Gastrocnemius medialis (tissue), 4 donors: Measurements from ENCODE around the gene MORN5. TPM values are rescaled to one million over a fixed set of nuclear protein-coding genes. Genes with fewer than 3 reads are reported as not detected.

ENCODE experiments used
- ATAC-seq, 2 donors: fragments of 150-250 bp; one replicate each; pipeline ENCODE4 v1.9.1; 2016
- DNase-seq, 2 donors: peaks; one replicate each; pipeline ENCODE4 v3.0.0-alpha.2; 2019
- H3K27ac ChIP-seq, 4 donors: fragments of 200-600 bp; sonication (generic); 1 replicate in 1 of 4; 2 replicates in 3 of 4; pipeline ENCODE4 v1.5.1; 2016 to 2018; ENCODE audit warnings: mild to moderate bottlenecking in 2 of 4, moderate library complexity in 1 of 4
- H3K27me3 ChIP-seq, 3 donors: fragments of 200-600 bp; sonication (generic) in 2 of 3; 1 replicate in 1 of 3; 2 replicates in 2 of 3; pipeline versions ENCODE4 v1.5.1 to v1.6.0; 2016 to 2019; ENCODE audit warnings: mild to moderate bottlenecking in 1 of 3, moderate library complexity in 1 of 3
- H3K36me3 ChIP-seq, 2 donors: fragments of 200-600 bp; sonication (generic) in 1 of 2; one replicate each; pipeline ENCODE4 v1.5.1; 2017 to 2018
- H3K4me1 ChIP-seq, 2 donors: fragments of 200-600 bp; sonication (generic) in 1 of 2; one replicate each; pipeline ENCODE4 v1.5.1; 2016 to 2017; ENCODE audit warnings: mild to moderate bottlenecking in 2 of 2
- H3K4me3 ChIP-seq, 4 donors: fragments of 200-600 bp; sonication (generic) in 3 of 4; 1 replicate in 1 of 4; 2 replicates in 3 of 4; pipeline ENCODE4 v1.5.1; 2016 to 2019; ENCODE audit warnings: mild to moderate bottlenecking in 2 of 4
- H3K9me3 ChIP-seq, 3 donors: fragments of 200-600 bp; sonication (generic) in 2 of 3; 1 replicate in 1 of 3; 2 replicates in 2 of 3; pipeline ENCODE4 v1.5.1; 2016 to 2019
- POLR2A ChIP-seq, 2 donors: fragments of 450-650 bp; IDR thresholded peaks; one replicate each; pipeline ENCODE4 v1.6.1; 2017; ENCODE audit warnings: antibody characterized with exemption in 2 of 2, mild to moderate bottlenecking in 2 of 2, moderate library complexity in 2 of 2
- in situ Hi-C, 4 donors: fragments of 200-750 bp; cut with MboI; loops; one replicate each; pipeline versions ENCODE4 v1.15.0 to v1.8.0; 2017; ENCODE audit warnings: low sequenced_read_pairs in 4 of 4
- intact Hi-C: fragments of 100-400 bp; cut with DNase I; formaldehyde crosslinking; loops from one replicate; pipeline ENCODE4 v1.15.1; 2023; ENCODE audit warnings: low total_unique reads
- total RNA-seq, 4 donors: library from RNA; depleted of rRNA; stranded (reverse); fragments of >200 nt; gene quantifications; one replicate each; pipeline versions ENCODE4 v1.1.0 to v1.2.3, GENCODE V29; 2016
- TF ChIP-seq, protein P1 (sequence below), 5 experiments: fragments of 450-650 bp in 3 of 5; fragments of 200-600 bp in 2 of 5; sonication (generic) in 2 of 5; IDR thresholded peaks in 4 of 5; conservative IDR thresholded peaks in 1 of 5; 1 replicate in 4 of 5; 2 replicates in 1 of 5; pipeline ENCODE4 v1.5.1; 2016 to 2019; ENCODE audit warnings: antibody characterized with exemption in 5 of 5, mild to moderate bottlenecking in 3 of 5, moderate library complexity in 3 of 5

MORN5 gene
- total RNA-seq, 4 donors from 2014 or later, result not detected

DNA sequence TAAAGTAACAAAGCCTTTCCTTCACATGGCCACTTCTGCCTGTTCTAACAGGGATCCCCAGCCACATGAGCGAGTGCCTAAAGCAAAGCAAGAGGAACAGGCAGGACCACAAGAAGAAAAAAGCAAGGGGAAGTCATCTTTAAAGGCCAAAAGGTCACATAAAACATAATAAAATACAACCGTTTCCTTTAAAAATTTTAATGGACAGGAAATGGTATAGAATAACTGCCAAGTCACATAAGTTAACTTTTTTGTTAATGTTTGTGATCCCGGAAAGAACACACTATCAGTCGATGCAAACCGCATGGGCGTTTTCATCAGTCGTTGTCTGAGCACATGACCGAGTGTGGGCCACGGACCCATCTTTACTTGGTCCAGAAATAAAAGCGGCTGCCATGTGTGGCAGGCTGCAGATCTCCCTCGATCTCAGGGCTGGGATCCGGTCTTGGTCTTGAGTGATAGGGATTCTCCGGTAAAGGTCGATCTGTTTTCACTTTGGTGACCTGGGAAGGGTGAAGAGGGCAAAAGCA, 15.8 kb upstream of the MORN5 start:
- Histone ChIP-seq H3K27me3 (no peaks in the 10 kb centered on the region), H3K4me1 (peaks cover 19 to 28% of the 10 kb centered on the region in 2 donors), H3K36me3 (peaks cover 0 to 58% of the 10 kb centered on the region in 2 donors), H3K27ac (peak overlapping the region in 2 of 4 donors; percentile 24 to 35), H3K4me3 (no peak overlapping the region), H3K9me3 (no peaks in the 10 kb centered on the region)
- TF ChIP-seq, protein P1, sequence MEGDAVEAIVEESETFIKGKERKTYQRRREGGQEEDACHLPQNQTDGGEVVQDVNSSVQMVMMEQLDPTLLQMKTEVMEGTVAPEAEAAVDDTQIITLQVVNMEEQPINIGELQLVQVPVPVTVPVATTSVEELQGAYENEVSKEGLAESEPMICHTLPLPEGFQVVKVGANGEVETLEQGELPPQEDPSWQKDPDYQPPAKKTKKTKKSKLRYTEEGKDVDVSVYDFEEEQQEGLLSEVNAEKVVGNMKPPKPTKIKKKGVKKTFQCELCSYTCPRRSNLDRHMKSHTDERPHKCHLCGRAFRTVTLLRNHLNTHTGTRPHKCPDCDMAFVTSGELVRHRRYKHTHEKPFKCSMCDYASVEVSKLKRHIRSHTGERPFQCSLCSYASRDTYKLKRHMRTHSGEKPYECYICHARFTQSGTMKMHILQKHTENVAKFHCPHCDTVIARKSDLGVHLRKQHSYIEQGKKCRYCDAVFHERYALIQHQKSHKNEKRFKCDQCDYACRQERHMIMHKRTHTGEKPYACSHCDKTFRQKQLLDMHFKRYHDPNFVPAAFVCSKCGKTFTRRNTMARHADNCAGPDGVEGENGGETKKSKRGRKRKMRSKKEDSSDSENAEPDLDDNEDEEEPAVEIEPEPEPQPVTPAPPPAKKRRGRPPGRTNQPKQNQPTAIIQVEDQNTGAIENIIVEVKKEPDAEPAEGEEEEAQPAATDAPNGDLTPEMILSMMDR (IDR thresholded peaks at IDR 0.05 in 4 of 5, conservative IDR thresholded peaks at IDR 0.05 in 1 of 5), result no peak
- TF ChIP-seq POLR2A (IDR thresholded peaks at IDR 0.05), result no peak
- no peak for ATAC-seq
- intact Hi-C loops (no loop called here), in situ Hi-C loops (loop anchor here in 1 of 4 donors (25.0 kb wide), 1 partner anchor 668 kb away; the partner anchor contains the start of gene OR1K1)
- no peak for DNase-seq

DNA sequence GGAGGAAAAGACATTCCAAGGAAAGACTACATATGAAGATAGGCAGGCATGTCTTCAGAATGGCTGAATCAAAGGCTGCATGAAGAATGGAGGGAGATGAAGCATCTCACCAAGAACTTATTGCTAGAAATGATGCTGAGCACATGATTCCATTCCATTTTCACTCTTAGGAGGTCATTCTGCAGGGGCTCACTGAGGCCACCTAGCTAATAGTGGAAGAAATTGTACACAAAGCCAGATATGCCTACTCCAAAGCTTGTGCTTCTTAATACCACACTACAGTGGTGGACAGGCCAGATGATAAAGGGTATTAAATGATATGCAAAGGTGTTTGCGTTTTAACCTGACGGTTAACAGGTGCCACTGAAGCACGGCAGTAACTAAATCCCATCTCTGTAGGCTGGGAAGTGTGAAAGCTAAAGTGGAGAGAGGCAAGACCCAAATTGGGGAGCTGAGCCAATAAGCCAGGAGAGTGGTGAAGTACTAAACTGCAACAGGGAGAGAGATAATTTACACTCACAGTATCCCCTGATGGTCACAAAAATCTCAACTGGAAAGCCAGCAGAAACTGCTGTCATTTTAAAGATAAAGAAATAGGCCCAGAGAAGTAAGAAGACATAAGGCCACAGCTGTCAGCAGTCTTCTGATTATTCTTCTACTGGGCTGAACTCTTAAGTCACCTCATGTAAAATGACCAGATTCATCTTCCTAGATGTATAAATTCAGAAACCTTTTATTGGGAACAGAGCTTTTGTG, 14.7 kb upstream of the MORN5 start:
- Histone ChIP-seq H3K36me3 (peaks cover 0 to 58% of the 10 kb centered on the region in 2 donors), H3K27me3 (no peaks in the 10 kb centered on the region), H3K9me3 (no peaks in the 10 kb centered on the region), H3K27ac (no peak overlapping the region), H3K4me3 (no peak overlapping the region), H3K4me1 (peaks cover 21 to 28% of the 10 kb centered on the region in 2 donors)
- ATAC-seq (no peak), DNase-seq (no peak)
- TF ChIP-seq, protein P1 (IDR thresholded peaks at IDR 0.05 in 4 of 5, conservative IDR thresholded peaks at IDR 0.05 in 1 of 5), result peak in 2 of 5 experiments; percentile 18
- no peak for TF ChIP-seq POLR2A (IDR thresholded peaks at IDR 0.05)
- intact Hi-C loops (no loop called here), in situ Hi-C loops (loop anchor here in 1 of 4 donors (25.0 kb wide), 1 partner anchor 667 kb away; the partner anchor contains the start of gene OR1K1)

DNA sequence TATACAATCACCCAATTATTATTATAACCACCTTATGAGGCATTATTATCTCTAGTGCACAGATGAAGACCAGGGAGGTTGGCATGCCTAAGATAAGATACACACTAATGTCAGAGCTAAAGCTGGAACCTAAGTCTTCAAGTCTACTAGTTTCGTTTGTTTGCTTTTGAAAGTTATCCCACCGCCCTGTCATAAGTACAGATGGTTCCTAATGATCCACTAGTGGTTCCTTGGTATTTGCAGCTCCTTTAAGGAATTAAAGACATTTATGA, 14.2 kb upstream of the MORN5 start:
- Histone ChIP-seq H3K27me3 (no peaks in the 10 kb centered on the region), H3K27ac (no peak overlapping the region), H3K4me3 (no peak overlapping the region), H3K4me1 (peaks cover 20 to 28% of the 10 kb centered on the region in 2 donors), H3K36me3 (peaks cover 0 to 58% of the 10 kb centered on the region in 2 donors), H3K9me3 (no peaks in the 10 kb centered on the region)
- ATAC-seq, result no peak
- intact Hi-C loops (no loop called here), in situ Hi-C loops (loop anchor here in 1 of 4 donors (25.0 kb wide), 1 partner anchor 667 kb away; the partner anchor contains the start of gene OR1K1)
- no peak for TF ChIP-seq POLR2A (IDR thresholded peaks at IDR 0.05)
- TF ChIP-seq, protein P1 (IDR thresholded peaks at IDR 0.05 in 4 of 5, conservative IDR thresholded peaks at IDR 0.05 in 1 of 5), result no peak
- DNase-seq, result no peak

DNA sequence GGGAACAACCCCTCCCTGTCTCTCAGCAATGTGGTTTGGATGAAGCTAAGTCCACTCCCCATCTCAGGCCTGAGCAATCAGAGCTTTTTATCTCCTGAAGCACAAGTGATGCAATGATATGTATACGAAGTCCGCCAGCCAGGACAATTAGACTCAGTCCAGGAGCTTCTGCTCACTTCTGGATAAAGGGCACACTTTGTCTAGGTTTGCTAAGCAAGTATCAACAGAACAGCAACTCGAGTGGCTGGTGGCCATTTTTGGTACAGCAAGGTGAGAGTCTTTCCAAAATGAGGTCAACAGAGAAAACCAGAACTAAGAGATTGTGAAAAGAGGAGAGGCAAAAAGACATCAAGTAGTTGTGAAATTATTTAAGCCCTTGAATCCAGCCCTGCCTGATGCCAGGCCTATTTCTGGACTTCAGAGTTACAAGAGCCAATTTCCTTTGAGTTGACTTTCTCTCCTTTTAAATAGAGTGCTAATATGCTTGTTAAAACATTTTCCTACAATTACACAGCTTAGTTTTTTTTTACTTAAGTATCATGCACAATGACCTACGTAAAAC, 8.4 kb upstream of the MORN5 start:
- peak; percentile 22 to 72 for DNase-seq
- no peaks in the 10 kb centered on the region for H3K9me3 ChIP-seq
- intact Hi-C loops, result loop anchor here (2.0 kb wide), 1 partner anchor 53 kb away; no protein-coding TSS in a partner anchor
- peak; percentile 89 to 98 for ATAC-seq
- H3K4me3 ChIP-seq, result no peak overlapping the region
- TF ChIP-seq POLR2A (IDR thresholded peaks at IDR 0.05), result no peak
- TF ChIP-seq, protein P1 (IDR thresholded peaks at IDR 0.05 in 4 of 5, conservative IDR thresholded peaks at IDR 0.05 in 1 of 5), result peak in 3 of 5 experiments; percentile 14 to 30 (median 26)
- H3K27me3 ChIP-seq, result no peaks in the 10 kb centered on the region
- H3K4me1 ChIP-seq, result peaks cover 33 to 46% of the 10 kb centered on the region in 2 donors
- peaks cover 0 to 19% of the 10 kb centered on the region in 2 donors for H3K36me3 ChIP-seq
- in situ Hi-C loops, result no loop called here
- peak overlapping the region; percentile 69 to 77 (median 76) for H3K27ac ChIP-seq
